Measurements from ENCODE around the gene B4GALNT4.

DNA sequence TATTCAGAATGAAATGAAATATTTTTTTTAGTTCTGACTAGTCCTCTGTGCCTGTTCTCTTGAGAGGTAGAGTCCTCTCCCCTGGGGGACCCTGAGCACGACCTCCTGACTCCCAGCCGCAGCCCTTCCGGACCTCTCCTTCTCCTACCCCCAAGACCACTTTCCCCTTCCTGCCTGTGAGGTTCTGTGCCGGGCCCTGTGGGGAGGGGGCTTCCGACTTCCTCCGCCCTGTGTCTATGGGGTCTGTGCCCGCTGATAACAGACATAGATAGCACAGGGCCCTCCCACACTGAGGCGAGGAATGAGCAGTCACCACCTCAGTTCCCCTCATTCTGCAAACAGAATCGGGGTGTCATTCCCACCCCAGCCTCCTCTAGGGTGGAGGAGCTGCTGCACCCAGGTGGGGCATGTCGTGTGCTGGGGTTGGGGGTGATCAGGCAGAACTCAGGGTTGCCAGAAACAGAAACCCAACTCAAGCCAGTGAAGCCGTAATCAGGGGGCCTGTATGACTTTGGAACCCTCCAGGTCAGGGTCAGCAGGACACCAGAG, 12.9 kb downstream of the B4GALNT4 start:
- TF ChIP-seq CTCF (IDR thresholded peaks at IDR 0.05) = no peak
- no peak for TF ChIP-seq POLR2A (IDR thresholded peaks at IDR 0.05)
